ENCODE measurements around the gene FAT4.

DNA sequence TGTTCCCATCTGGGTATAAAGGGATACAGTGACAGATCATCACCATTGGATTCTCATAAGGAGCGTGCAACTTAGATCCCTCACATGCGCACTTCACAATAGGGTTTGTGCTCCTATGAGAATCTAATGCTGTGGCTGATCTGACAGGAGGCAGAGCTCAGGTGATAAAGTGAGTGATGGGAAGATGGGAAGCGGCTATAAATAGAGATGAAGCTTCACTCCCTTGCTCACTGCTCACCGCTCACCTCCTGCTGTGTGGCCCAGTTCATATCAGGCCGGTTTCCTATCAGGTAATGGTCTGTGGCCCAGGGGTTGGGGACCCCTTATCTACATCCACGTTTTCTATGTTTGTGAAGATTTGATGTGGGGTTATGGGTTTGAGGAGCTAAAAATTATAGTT, 43.7 kb downstream of the FAT4 start:
- TF ChIP-seq BRCA1 (IDR thresholded peaks at IDR 0.05) (no peak), BRCA1 (CRISPR knock-in tag; IDR thresholded peaks at IDR 0.05) (no peak), RNF2 (IDR thresholded peaks at IDR 0.05) (no peak), POLR2A (conservative IDR thresholded peaks at IDR 0.05) (no peak), RAD21 (CRISPR knock-in tag; conservative IDR thresholded peaks at IDR 0.05 in 1 of 2, IDR thresholded peaks at IDR 0.05 in 1 of 2) (no peak)
- TF ChIP-seq, protein P1, sequence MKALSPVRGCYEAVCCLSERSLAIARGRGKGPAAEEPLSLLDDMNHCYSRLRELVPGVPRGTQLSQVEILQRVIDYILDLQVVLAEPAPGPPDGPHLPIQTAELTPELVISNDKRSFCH (CRISPR knock-in tag; IDR thresholded peaks at IDR 0.05) = no peak
- TF ChIP-seq, protein P1 (tag; IDR thresholded peaks at IDR 0.05) = no peak
